Epithelial cell of esophagus (primary cell): ENCODE measurements around the gene LYRM4.

Source experiments
- DNase-seq: peaks from one replicate; pipeline ENCODE4 v3.0.0; 2010; ENCODE audit warnings: low read depth
- H3K4me3 ChIP-seq: 2 replicates; pipeline ENCODE4 v1.5.1; 2011; ENCODE audit warnings: mild to moderate bottlenecking, low read length, control low read depth
- CTCF ChIP-seq: IDR thresholded peaks from 2 replicates; pipeline ENCODE4 v1.5.1; 2011; ENCODE audit warnings: low read depth, mild to moderate bottlenecking, low read length, control low read depth, inconsistent platforms; ENCODE audit not compliant: insufficient read depth; ENCODE audit errors: missing control alignments

LYRM4 gene

GRCh38 chr6:5130135-5130866 lies 130.4 kb downstream of the LYRM4 start:
- DNase-seq: no peak
- no peak overlapping the region for H3K4me3 ChIP-seq
- TF ChIP-seq CTCF: no peak

GRCh38 chr6:5128351-5128750 lies 132.4 kb downstream of the LYRM4 start:
- DNase-seq: no peak
- TF ChIP-seq CTCF: no peak
- H3K4me3 ChIP-seq: no peak overlapping the region

GRCh38 chr6:5127106-5127687 lies 133.6 kb downstream of the LYRM4 start:
- no peak overlapping the region for H3K4me3 ChIP-seq
- no peak for DNase-seq
- no peak for TF ChIP-seq CTCF

GRCh38 chr6:5126214-5126613 lies 134.5 kb downstream of the LYRM4 start:
- H3K4me3 ChIP-seq: no peak overlapping the region
- no peak for DNase-seq
- no peak for TF ChIP-seq CTCF

- no peak for TF ChIP-seq CTCF
- DNase-seq: peak; percentile 91
- H3K4me3 ChIP-seq: no peak overlapping the region
Observed at GRCh38 chr6:5125152-5126006, 135.4 kb downstream of the LYRM4 start.

- no peak overlapping the region for H3K4me3 ChIP-seq
- no peak for DNase-seq
- TF ChIP-seq CTCF: no peak
Observed at GRCh38 chr6:5124526-5124925, 136.2 kb downstream of the LYRM4 start.
